GM23338 (cell line): ENCODE results near the gene HSPBAP1. TPM values are rescaled to one million over a fixed set of nuclear protein-coding genes. Genes with fewer than 3 reads are reported as not detected.
A peak's percentile ranks its signal among the peaks of the same experiment; 100 is the strongest.

Source experiments
- ATAC-seq: fragments of 200-7000 bp; cut with Tn5 transposase; 3 replicates; pipeline ENCODE4 v1.9.1; 2020
- DNase-seq: peaks from one replicate; pipeline ENCODE4 v3.0.0-alpha.2; 2015; ENCODE audit warnings: low spot score
- H2AFZ ChIP-seq: fragments of 200-600 bp; sonication (generic); 2 replicates; pipeline ENCODE4 v1.8.0; 2016; ENCODE audit warnings: antibody characterized with exemption, mild to moderate bottlenecking, moderate library complexity
- H3F3A ChIP-seq: fragments of 200-600 bp; sonication (generic); replicated peaks from 2 replicates; pipeline ENCODE4 v1.8.0; 2017; ENCODE audit warnings: antibody characterized with exemption, mixed run types, low read depth
- H3K27ac ChIP-seq: fragments of 200-600 bp; sonication (generic); 2 replicates; pipeline ENCODE4 v1.6.1; 2016; ENCODE audit warnings: low read depth
- H3K27me3 ChIP-seq: fragments of 200-600 bp; sonication (generic); 2 replicates; pipeline ENCODE4 v1.8.0; 2016; ENCODE audit warnings: mild to moderate bottlenecking, mixed run types, moderate library complexity; ENCODE audit not compliant: insufficient read depth
- H3K36me3 ChIP-seq: fragments of 200-600 bp; sonication (generic); 2 replicates; pipeline ENCODE4 v1.8.0; 2016; ENCODE audit warnings: mild to moderate bottlenecking; ENCODE audit not compliant: insufficient read depth
- H3K4me1 ChIP-seq: fragments of 200-600 bp; sonication (generic); 2 replicates; pipeline ENCODE4 v1.8.0; 2016; ENCODE audit warnings: mild to moderate bottlenecking, moderate library complexity; ENCODE audit not compliant: insufficient read depth
- H3K4me2 ChIP-seq: fragments of 200-600 bp; sonication (generic); 2 replicates; pipeline ENCODE4 v1.7.1; 2017; ENCODE audit warnings: mixed run types
- H3K4me3 ChIP-seq: fragments of 200-600 bp; sonication (generic); 2 replicates; pipeline ENCODE4 v1.6.1; 2016; ENCODE audit warnings: mixed run types
- H3K79me2 ChIP-seq: fragments of 200-600 bp; sonication (generic); replicated peaks from 2 replicates; pipeline ENCODE4 v1.8.0; 2017; ENCODE audit warnings: mild to moderate bottlenecking; ENCODE audit not compliant: insufficient read depth
- H3K9me2 ChIP-seq: fragments of 200-600 bp; sonication (generic); 2 replicates; pipeline ENCODE4 v1.8.0; 2017; ENCODE audit not compliant: insufficient read depth
- H4K20me1 ChIP-seq: fragments of 200-600 bp; sonication (generic); replicated peaks from 2 replicates; pipeline ENCODE4 v1.8.0; 2017; ENCODE audit warnings: mild to moderate bottlenecking; ENCODE audit not compliant: insufficient read depth
- H3K27ac Mint-ChIP-seq: 2 replicates; pipeline ENCODE4 v1.8.0; 2020; ENCODE audit warnings: inconsistent platforms, mild to moderate bottlenecking, moderate library complexity, mixed read lengths
- H3K27me3 Mint-ChIP-seq: 3 replicates; pipeline ENCODE4 v1.8.0; 2022; ENCODE audit warnings: low read depth, mild to moderate bottlenecking, moderate library complexity, mixed read lengths, inconsistent platforms; ENCODE audit not compliant: insufficient read depth, poor library complexity
- H3K36me3 Mint-ChIP-seq: 3 replicates; pipeline ENCODE4 v1.8.0; 2021; ENCODE audit warnings: low read depth, mild to moderate bottlenecking, inconsistent platforms, moderate library complexity, mixed read lengths
- H3K4me1 Mint-ChIP-seq: 3 replicates; pipeline ENCODE4 v1.8.0; 2020; ENCODE audit warnings: mild to moderate bottlenecking, inconsistent platforms, mixed read lengths
- H3K4me3 Mint-ChIP-seq: 3 replicates; pipeline ENCODE4 v1.8.0; 2021; ENCODE audit warnings: moderate library complexity, mild to moderate bottlenecking, inconsistent platforms, mixed read lengths
- H3K9me3 Mint-ChIP-seq: 3 replicates; pipeline ENCODE4 v1.8.0; 2020; ENCODE audit warnings: moderate library complexity, mild to moderate bottlenecking, inconsistent platforms, mixed read lengths
- CREB1 ChIP-seq: fragments of 250-450 bp; sonication (Bioruptor Pico); IDR thresholded peaks from 2 replicates; pipeline ENCODE4 v1.5.0; 2020; ENCODE audit warnings: low read depth, mild to moderate bottlenecking, moderate library complexity
- EZH2phosphoT487 ChIP-seq: fragments of 200-600 bp; sonication (generic); IDR thresholded peaks from one replicate; pipeline ENCODE4 v1.8.1; 2018; ENCODE audit warnings: antibody characterized with exemption; ENCODE audit not compliant: unreplicated experiment
- JUNB ChIP-seq: IDR thresholded peaks from one replicate; pipeline ENCODE4 v1.6.1; 2016; ENCODE audit warnings: antibody characterized with exemption; ENCODE audit not compliant: unreplicated experiment
- NANOG ChIP-seq: IDR thresholded peaks from 2 replicates; pipeline ENCODE4 v1.6.1; 2016; ENCODE audit warnings: antibody characterized with exemption, borderline replicate concordance
- STAT1 ChIP-seq: IDR thresholded peaks from one replicate; pipeline ENCODE4 v1.6.1; 2016; ENCODE audit warnings: antibody characterized with exemption; ENCODE audit not compliant: unreplicated experiment
- ZNF114 ChIP-seq: fragments of 250-450 bp; sonication (Bioruptor Pico); IDR thresholded peaks from 2 replicates; pipeline ENCODE4 v1.5.0; 2020; ENCODE audit warnings: mild to moderate bottlenecking, moderate library complexity
- ZNF331 ChIP-seq: fragments of 250-450 bp; sonication (Bioruptor Pico); IDR thresholded peaks from 2 replicates; pipeline ENCODE4 v1.5.0; 2020; ENCODE audit warnings: low read depth, mild to moderate bottlenecking, moderate library complexity
- polyA plus RNA-seq: library from polyadenylated mRNA; unstranded; fragments of >200 nt; fragmentation: Nextera tagmentation; extraction: Ambion mirVana; gene quantifications from 2 replicates; pipeline ENCODE4 v1.2.1, GENCODE V29; 2016
- total RNA-seq: library from RNA; depleted of rRNA; stranded (reverse); fragments of >200 nt; shearing (Covaris generic); gene quantifications from 2 replicates; pipeline ENCODE4 v1.2.3, GENCODE V29; 2014
- TF ChIP-seq, protein P1 (sequence below): IDR thresholded peaks from one replicate; pipeline ENCODE4 v1.6.1; 2018; ENCODE audit warnings: antibody characterized with exemption; ENCODE audit not compliant: unreplicated experiment
- TF ChIP-seq, protein P2 (sequence below): fragments of 250-450 bp; sonication (Bioruptor Pico); IDR thresholded peaks from 2 replicates; pipeline ENCODE4 v1.5.0; 2020; ENCODE audit warnings: mild to moderate bottlenecking, moderate library complexity
- TF ChIP-seq, protein P3 (sequence below), 2 experiments: fragments of 200-600 bp in 1 of 2; sonication (generic) in 1 of 2; conservative IDR thresholded peaks; 2 replicates each; pipeline versions ENCODE4 v1.5.1 to v1.6.1; 2016 to 2017; ENCODE audit warnings: antibody characterized with exemption in 2 of 2, low read depth in 2 of 2, mild to moderate bottlenecking in 2 of 2, moderate library complexity in 1 of 2

HSPBAP1 gene
- total and polyA plus RNA-seq, 2 experiments from 2014 or later = 8.0 to 11.7 TPM

DNA sequence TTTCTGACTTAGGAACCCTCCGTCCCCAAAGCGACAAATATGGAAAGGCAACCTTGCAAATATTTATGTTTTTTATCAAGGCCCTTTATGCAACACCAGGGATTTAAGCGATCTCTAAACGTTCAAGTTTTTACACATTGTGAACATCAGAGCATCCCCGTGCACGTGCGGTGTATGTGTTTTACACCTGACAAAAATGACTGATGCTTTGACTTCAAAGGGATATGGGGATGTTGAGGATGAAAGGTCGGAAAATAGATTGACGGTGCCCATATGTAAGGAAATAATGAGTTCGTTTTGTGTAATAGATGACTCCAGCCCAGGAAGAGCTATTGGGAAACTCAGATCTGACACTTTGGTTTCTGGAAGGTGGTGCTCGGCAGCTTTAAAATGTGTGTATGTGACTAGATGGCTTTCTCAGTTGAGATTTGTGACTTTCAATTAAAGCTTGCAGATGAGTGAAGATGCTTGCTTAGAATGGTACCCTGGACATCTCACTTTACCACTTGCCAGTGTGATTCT lies 2.1 kb upstream of the HSPBAP1 start:
- Mint-ChIP-seq H3K4me3 (peak overlapping the region; percentile 79; the same call in 2 of the 3 replicates), H3K4me1 (peaks cover 18% of the 10 kb centered on the region; the same call in 2 of the 3 replicates), H3K36me3 (no peaks in the 10 kb centered on the region), H3K27me3 (peaks cover 1% of the 10 kb centered on the region), H3K9me3 (no peaks in the 10 kb centered on the region), H3K27ac (no peak overlapping the region)
- Histone ChIP-seq H4K20me1 (peaks cover 12% of the 10 kb centered on the region; the same call in 1 of the 2 replicates), H3K4me3 (peak overlapping the region; percentile 75), H3K4me2 (peak overlapping the region; percentile 79), H3K27ac (no peak overlapping the region), H3K36me3 (no peaks in the 10 kb centered on the region), H3K27me3 (peaks cover 17% of the 10 kb centered on the region), H3K79me2 (peaks cover 14% of the 10 kb centered on the region; the same call in 1 of the 2 replicates), H3K4me1 (peaks cover 15% of the 10 kb centered on the region), H2AFZ (peak overlapping the region; percentile 69; the same call in 1 of the 2 replicates), H3K9me2 (no peaks in the 10 kb centered on the region), H3F3A (no peaks in the 10 kb centered on the region; the same call in 1 of the 2 replicates)
- no peak for TF ChIP-seq ZNF331 (CRISPR knock-in tag)
- TF ChIP-seq CREB1 (CRISPR knock-in tag) = no peak
- TF ChIP-seq, protein P1, sequence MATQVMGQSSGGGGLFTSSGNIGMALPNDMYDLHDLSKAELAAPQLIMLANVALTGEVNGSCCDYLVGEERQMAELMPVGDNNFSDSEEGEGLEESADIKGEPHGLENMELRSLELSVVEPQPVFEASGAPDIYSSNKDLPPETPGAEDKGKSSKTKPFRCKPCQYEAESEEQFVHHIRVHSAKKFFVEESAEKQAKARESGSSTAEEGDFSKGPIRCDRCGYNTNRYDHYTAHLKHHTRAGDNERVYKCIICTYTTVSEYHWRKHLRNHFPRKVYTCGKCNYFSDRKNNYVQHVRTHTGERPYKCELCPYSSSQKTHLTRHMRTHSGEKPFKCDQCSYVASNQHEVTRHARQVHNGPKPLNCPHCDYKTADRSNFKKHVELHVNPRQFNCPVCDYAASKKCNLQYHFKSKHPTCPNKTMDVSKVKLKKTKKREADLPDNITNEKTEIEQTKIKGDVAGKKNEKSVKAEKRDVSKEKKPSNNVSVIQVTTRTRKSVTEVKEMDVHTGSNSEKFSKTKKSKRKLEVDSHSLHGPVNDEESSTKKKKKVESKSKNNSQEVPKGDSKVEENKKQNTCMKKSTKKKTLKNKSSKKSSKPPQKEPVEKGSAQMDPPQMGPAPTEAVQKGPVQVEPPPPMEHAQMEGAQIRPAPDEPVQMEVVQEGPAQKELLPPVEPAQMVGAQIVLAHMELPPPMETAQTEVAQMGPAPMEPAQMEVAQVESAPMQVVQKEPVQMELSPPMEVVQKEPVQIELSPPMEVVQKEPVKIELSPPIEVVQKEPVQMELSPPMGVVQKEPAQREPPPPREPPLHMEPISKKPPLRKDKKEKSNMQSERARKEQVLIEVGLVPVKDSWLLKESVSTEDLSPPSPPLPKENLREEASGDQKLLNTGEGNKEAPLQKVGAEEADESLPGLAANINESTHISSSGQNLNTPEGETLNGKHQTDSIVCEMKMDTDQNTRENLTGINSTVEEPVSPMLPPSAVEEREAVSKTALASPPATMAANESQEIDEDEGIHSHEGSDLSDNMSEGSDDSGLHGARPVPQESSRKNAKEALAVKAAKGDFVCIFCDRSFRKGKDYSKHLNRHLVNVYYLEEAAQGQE = no peak
- TF ChIP-seq, protein P2, sequence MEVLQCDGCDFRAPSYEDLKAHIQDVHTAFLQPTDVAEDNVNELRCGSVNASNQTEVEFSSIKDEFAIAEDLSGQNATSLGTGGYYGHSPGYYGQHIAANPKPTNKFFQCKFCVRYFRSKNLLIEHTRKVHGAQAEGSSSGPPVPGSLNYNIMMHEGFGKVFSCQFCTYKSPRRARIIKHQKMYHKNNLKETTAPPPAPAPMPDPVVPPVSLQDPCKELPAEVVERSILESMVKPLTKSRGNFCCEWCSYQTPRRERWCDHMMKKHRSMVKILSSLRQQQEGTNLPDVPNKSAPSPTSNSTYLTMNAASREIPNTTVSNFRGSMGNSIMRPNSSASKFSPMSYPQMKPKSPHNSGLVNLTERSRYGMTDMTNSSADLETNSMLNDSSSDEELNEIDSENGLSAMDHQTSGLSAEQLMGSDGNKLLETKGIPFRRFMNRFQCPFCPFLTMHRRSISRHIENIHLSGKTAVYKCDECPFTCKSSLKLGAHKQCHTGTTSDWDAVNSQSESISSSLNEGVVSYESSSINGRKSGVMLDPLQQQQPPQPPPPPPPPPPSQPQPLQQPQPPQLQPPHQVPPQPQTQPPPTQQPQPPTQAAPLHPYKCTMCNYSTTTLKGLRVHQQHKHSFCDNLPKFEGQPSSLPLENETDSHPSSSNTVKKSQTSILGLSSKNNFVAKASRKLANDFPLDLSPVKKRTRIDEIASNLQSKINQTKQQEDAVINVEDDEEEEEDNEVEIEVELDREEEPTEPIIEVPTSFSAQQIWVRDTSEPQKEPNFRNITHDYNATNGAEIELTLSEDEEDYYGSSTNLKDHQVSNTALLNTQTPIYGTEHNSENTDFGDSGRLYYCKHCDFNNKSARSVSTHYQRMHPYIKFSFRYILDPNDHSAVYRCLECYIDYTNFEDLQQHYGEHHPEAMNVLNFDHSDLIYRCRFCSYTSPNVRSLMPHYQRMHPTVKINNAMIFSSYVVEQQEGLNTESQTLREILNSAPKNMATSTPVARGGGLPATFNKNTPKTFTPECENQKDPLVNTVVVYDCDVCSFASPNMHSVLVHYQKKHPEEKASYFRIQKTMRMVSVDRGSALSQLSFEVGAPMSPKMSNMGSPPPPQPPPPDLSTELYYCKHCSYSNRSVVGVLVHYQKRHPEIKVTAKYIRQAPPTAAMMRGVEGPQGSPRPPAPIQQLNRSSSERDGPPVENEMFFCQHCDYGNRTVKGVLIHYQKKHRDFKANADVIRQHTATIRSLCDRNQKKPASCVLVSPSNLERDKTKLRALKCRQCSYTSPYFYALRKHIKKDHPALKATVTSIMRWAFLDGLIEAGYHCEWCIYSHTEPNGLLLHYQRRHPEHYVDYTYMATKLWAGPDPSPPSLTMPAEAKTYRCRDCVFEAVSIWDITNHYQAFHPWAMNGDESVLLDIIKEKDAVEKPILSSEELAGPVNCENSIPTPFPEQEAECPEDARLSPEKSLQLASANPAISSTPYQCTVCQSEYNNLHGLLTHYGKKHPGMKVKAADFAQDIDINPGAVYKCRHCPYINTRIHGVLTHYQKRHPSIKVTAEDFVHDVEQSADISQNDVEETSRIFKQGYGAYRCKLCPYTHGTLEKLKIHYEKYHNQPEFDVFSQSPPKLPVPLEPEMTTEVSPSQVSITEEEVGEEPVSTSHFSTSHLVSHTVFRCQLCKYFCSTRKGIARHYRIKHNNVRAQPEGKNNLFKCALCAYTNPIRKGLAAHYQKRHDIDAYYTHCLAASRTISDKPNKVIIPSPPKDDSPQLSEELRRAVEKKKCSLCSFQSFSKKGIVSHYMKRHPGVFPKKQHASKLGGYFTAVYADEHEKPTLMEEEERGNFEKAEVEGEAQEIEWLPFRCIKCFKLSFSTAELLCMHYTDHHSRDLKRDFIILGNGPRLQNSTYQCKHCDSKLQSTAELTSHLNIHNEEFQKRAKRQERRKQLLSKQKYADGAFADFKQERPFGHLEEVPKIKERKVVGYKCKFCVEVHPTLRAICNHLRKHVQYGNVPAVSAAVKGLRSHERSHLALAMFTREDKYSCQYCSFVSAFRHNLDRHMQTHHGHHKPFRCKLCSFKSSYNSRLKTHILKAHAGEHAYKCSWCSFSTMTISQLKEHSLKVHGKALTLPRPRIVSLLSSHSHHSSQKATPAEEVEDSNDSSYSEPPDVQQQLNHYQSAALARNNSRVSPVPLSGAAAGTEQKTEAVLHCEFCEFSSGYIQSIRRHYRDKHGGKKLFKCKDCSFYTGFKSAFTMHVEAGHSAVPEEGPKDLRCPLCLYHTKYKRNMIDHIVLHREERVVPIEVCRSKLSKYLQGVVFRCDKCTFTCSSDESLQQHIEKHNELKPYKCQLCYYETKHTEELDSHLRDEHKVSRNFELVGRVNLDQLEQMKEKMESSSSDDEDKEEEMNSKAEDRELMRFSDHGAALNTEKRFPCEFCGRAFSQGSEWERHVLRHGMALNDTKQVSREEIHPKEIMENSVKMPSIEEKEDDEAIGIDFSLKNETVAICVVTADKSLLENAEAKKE (CRISPR knock-in tag) = no peak
- TF ChIP-seq EZH2phosphoT487 = no peak
- TF ChIP-seq STAT1 = no peak
- TF ChIP-seq, protein P3, sequence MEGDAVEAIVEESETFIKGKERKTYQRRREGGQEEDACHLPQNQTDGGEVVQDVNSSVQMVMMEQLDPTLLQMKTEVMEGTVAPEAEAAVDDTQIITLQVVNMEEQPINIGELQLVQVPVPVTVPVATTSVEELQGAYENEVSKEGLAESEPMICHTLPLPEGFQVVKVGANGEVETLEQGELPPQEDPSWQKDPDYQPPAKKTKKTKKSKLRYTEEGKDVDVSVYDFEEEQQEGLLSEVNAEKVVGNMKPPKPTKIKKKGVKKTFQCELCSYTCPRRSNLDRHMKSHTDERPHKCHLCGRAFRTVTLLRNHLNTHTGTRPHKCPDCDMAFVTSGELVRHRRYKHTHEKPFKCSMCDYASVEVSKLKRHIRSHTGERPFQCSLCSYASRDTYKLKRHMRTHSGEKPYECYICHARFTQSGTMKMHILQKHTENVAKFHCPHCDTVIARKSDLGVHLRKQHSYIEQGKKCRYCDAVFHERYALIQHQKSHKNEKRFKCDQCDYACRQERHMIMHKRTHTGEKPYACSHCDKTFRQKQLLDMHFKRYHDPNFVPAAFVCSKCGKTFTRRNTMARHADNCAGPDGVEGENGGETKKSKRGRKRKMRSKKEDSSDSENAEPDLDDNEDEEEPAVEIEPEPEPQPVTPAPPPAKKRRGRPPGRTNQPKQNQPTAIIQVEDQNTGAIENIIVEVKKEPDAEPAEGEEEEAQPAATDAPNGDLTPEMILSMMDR (conservative IDR thresholded peaks at IDR 0.05; ENCODE audit: low read depth in 2 of 2) = no peak
- TF ChIP-seq ZNF114 = no peak
- no peak for TF ChIP-seq JUNB
- TF ChIP-seq NANOG = no peak
- ATAC-seq (no peak), DNase-seq (no peak)
